Lower lobe of right lung (tissue), 2 donors: ENCODE data around the gene ASCC1. TPM values are rescaled to one million over a fixed set of nuclear protein-coding genes. Genes with fewer than 3 reads are reported as not detected.
A peak's percentile ranks its signal among the peaks of the same experiment; 100 is the strongest.

Experiments
- ATAC-seq, 2 donors: fragments of 200-7000 bp; cut with Tn5 transposase; one replicate each; pipeline ENCODE4 v1.9.1; 2020 to 2022; ENCODE audit warnings: mild to moderate bottlenecking in 2 of 2, moderate library complexity in 2 of 2
- DNase-seq: peaks from one replicate; pipeline ENCODE4 v3.0.0-alpha.2; 2020
- H3K27ac ChIP-seq: fragments of 200-600 bp; one replicate; pipeline ENCODE4 v1.8.0; 2022
- H3K27me3 ChIP-seq: fragments of 200-600 bp; one replicate; pipeline ENCODE4 v1.8.0; 2022; ENCODE audit warnings: low read depth
- H3K36me3 ChIP-seq: fragments of 200-600 bp; one replicate; pipeline ENCODE4 v1.8.0; 2022; ENCODE audit warnings: mild to moderate bottlenecking
- H3K4me1 ChIP-seq: fragments of 200-600 bp; one replicate; pipeline ENCODE4 v1.8.0; 2022
- H3K4me3 ChIP-seq: fragments of 200-600 bp; one replicate; pipeline ENCODE4 v1.8.0; 2022; ENCODE audit warnings: mild to moderate bottlenecking
- H3K9me3 ChIP-seq: fragments of 200-600 bp; one replicate; pipeline ENCODE4 v1.8.0; 2022
- intact Hi-C: fragments of 100-400 bp; cut with DNase I; formaldehyde crosslinking; loops from one replicate; pipeline ENCODE4 v1.11.0; 2022
- total RNA-seq: library from RNA; stranded (reverse); fragmentation: NEBNext Ultra II Directional; extraction: Animal tissue kit (Norgen Biotek cat#: 25700); gene quantifications from one replicate; pipeline ENCODE4 v1.2.1, GENCODE V29; 2021
- TF ChIP-seq, protein P1 (sequence below): fragments of 200-600 bp; IDR thresholded peaks from one replicate; pipeline ENCODE4 v1.8.0; 2022; ENCODE audit warnings: antibody characterized with exemption, mild to moderate bottlenecking
- donor health status: DM: no; HTN: yes; CAD: no; lungs with severe emphysema.

ASCC1 gene
- total RNA-seq, 1 donor from 2014 or later, result 23.9 TPM

DNA sequence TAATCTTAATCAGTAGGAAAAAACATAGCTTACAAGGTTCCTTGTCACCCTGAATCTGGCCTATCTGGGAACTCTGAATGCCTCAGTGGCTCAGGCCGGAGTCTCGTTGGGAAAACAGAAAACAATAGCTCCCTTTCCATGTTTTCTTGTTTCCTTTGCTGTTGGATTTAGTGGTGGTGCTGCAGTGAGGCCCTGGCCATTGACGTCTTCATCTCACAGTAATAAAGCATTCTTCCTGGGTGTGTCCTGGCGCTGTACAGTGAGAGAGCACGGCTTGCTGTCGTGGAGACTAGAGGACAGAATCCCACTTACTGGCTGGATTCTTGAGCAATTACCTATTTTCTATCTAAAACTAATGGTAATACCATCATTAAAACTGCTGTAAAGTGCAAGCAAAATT is 126.5 kb downstream of the ASCC1 start:
- H3K27me3 ChIP-seq, result peaks cover 26% of the 10 kb centered on the region
- H3K4me1 ChIP-seq, result peaks cover 41% of the 10 kb centered on the region
- DNase-seq (no peak), ATAC-seq (peak in 1 of 2 donors; percentile 39)
- peaks cover 4% of the 10 kb centered on the region for H3K36me3 ChIP-seq
- H3K9me3 ChIP-seq, result no peaks in the 10 kb centered on the region
- H3K4me3 ChIP-seq, result no peak overlapping the region
- peak overlapping the region; percentile 84 for H3K27ac ChIP-seq
- TF ChIP-seq, protein P1, sequence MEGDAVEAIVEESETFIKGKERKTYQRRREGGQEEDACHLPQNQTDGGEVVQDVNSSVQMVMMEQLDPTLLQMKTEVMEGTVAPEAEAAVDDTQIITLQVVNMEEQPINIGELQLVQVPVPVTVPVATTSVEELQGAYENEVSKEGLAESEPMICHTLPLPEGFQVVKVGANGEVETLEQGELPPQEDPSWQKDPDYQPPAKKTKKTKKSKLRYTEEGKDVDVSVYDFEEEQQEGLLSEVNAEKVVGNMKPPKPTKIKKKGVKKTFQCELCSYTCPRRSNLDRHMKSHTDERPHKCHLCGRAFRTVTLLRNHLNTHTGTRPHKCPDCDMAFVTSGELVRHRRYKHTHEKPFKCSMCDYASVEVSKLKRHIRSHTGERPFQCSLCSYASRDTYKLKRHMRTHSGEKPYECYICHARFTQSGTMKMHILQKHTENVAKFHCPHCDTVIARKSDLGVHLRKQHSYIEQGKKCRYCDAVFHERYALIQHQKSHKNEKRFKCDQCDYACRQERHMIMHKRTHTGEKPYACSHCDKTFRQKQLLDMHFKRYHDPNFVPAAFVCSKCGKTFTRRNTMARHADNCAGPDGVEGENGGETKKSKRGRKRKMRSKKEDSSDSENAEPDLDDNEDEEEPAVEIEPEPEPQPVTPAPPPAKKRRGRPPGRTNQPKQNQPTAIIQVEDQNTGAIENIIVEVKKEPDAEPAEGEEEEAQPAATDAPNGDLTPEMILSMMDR, result no peak
- intact Hi-C loops, result no loop called here

DNA sequence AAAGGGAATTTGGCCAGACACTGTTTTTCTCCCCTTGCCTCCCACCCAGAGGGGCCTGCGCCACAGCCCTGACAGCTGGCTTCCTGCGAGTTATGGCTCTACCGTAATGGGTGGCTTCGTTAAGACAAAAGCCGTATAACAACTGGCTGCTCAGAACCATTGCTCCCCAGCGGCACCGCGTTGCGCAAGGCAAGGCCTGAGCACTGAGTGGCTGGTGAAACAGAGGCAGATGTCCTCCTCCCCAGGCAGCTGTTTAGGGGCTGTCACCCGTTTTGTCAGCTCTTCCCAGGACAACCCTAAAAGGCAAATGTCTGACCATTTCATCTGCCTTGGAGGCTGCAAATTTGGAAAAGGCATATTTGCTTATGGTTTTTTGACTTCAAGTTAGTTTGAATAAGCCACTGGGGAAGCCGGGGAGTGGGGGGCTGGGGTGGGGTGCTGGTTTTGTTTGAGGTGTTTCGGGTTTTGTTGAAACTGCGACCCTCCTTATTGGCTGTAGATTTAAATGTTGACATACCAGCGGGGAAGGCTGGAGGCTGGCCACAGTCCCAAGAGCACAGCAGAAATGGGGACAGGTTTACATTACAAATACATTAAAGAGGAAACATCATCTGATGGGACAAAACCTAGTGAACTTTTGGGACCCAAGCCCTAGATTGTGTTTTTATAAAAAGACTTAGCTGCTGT is 127.0 kb downstream of the ASCC1 start:
- TF ChIP-seq, protein P1, result no peak
- ATAC-seq (peak; percentile 34 to 60), DNase-seq (peak; percentile 64)
- Histone ChIP-seq H3K4me3 (peak overlapping the region; percentile 65), H3K36me3 (peaks cover 4% of the 10 kb centered on the region), H3K27ac (peak overlapping the region; percentile 84), H3K27me3 (peaks cover 26% of the 10 kb centered on the region), H3K9me3 (no peaks in the 10 kb centered on the region), H3K4me1 (peaks cover 41% of the 10 kb centered on the region)
- intact Hi-C loops, result no loop called here

DNA sequence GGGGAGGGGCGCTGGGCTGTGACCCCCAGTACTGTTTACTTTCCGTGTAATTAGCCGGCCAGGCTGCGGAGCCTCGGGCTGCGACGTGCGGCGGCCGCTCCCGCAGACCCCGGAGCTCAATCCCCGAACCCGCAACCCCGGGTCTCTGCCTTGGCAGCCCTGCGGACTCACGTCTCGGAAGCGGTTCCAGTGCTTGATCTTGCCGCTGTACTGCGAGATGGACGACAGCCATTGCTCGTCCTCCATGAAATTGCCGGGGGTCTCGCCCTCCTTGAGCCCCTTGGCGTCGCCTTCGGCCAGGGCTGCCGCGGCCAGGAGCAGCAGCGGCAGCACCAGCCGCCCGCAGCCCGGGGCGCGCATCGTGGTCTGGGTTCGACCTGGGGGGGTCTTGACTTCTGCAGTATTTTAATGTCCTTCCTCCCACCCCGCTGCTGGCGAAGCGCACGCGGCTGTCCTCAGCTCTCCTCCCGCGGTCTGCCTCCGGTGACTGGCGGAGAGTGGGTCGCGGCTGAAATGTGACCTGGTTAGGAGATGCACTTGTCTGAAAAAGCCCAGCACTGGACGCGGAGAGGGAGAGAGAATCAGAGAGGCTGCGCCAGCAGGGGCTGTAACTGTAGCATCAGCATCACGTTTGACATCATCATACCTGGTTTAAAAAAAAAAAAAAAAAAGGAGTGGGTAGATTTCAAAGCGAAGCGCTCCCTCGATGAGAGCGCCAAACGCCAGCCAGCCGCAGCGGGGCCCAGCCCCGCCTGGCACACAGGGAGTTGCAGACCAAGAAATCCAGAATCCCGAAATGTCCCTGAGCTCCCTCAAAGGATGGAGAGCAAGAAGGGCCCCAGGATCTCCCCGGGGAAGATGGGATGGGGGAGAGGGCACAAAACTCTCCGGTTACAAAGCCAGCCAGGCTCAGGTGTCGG is 127.8 kb downstream of the ASCC1 start, which contains the start of gene SPOCK2:
Gene SPOCK2, minus strand, starts transcription at position 583 of the 920 bp plus-strand sequence. Its CDS starts 223 bp downstream, at position 360.
- intact Hi-C loops, result no loop called here
- TF ChIP-seq, protein P1, result no peak
- H3K36me3 ChIP-seq, result peaks cover 3% of the 10 kb centered on the region
- H3K27ac ChIP-seq, result peak within 1 kb of the TSS; percentile 84
- peak within 1 kb of the TSS; percentile 65 for H3K4me3 ChIP-seq
- H3K9me3 ChIP-seq, result no peaks in the 10 kb centered on the region
- H3K27me3 ChIP-seq, result peaks cover 26% of the 10 kb centered on the region
- DNase-seq (peak; percentile 61), ATAC-seq (peak; percentile 64 to 65)
- H3K4me1 ChIP-seq, result peaks cover 47% of the 10 kb centered on the region

DNA sequence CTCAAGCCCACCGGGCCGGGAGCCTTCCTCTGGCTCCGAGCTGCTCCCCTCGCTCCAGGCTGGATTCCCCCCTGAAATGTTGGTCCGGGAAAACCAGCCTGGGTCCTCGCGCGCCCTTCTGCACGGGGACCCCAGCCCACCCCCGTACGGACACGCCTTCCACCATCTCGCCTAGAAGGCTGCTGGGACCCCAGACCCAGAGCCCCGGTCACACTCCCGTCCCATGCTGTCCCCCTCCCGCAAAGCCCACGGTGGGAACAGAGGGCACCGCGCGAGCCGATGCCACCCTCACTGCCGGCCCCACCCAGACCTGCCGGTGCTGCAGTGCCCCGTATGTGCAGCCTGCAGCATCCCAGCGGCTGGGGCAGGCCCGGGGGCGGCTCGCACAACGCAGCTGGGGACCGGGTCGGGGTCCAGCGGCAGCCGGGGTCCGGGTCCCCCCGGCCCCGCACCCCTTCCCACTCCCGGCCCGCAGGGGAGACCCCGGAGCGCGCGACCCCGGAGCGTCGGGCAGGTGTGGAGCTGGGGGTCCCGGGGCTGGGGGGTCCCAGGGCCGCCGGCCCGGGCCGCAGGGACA is 128.6 kb downstream of the ASCC1 start:
- Histone ChIP-seq H3K27ac (peak overlapping the region; percentile 84), H3K36me3 (no peaks in the 10 kb centered on the region), H3K9me3 (no peaks in the 10 kb centered on the region), H3K27me3 (peaks cover 26% of the 10 kb centered on the region), H3K4me1 (peaks cover 48% of the 10 kb centered on the region), H3K4me3 (peak overlapping the region; percentile 65)
- TF ChIP-seq, protein P1, result no peak
- intact Hi-C loops, result no loop called here
- ATAC-seq, result peak; percentile 69 to 70
- DNase-seq, result no peak
